Endodermal cell (in vitro differentiated cells): ENCODE measurements around the gene ADSS1. TPM values are rescaled to one million over a fixed set of nuclear protein-coding genes. Genes with fewer than 3 reads are reported as not detected.

ENCODE experiments used
- DNase-seq: peaks from one replicate; pipeline ENCODE4 v3.0.0-alpha.2; 2017
- H3K27ac ChIP-seq: 2 replicates; pipeline ENCODE4 v1.5.1; 2013; ENCODE audit warnings: mild to moderate bottlenecking, low read depth, low read length, moderate library complexity
- H3K27me3 ChIP-seq: 2 replicates; pipeline ENCODE4 v1.6.1; 2013; ENCODE audit warnings: mild to moderate bottlenecking, low read length, moderate library complexity; ENCODE audit not compliant: insufficient read depth, control insufficient read depth, poor library complexity, severe bottlenecking
- H3K36me3 ChIP-seq: 2 replicates; pipeline ENCODE4 v1.7.0; 2013; ENCODE audit warnings: mild to moderate bottlenecking, low read length, moderate library complexity; ENCODE audit not compliant: control insufficient read depth, insufficient read depth
- H3K4me1 ChIP-seq: one replicate; pipeline ENCODE4 v1.7.0; 2013; ENCODE audit warnings: low read length; ENCODE audit not compliant: control insufficient read depth, insufficient read depth
- H3K4me3 ChIP-seq: 2 replicates; pipeline ENCODE4 v1.5.1; 2013; ENCODE audit warnings: mild to moderate bottlenecking, low read length, moderate library complexity
- H3K9ac ChIP-seq: 2 replicates; pipeline ENCODE4 v1.6.1; 2013; ENCODE audit warnings: mild to moderate bottlenecking, low read length, moderate library complexity; ENCODE audit not compliant: poor library complexity, severe bottlenecking; ENCODE audit errors: extremely low read depth
- H3K9me3 ChIP-seq: 2 replicates; pipeline ENCODE4 v1.6.1; 2013; ENCODE audit warnings: mild to moderate bottlenecking, low read length, moderate library complexity; ENCODE audit not compliant: control insufficient read depth
- H3K27ac Mint-ChIP-seq: 2 replicates; pipeline ENCODE4 v1.8.0; 2020; ENCODE audit warnings: mixed read lengths
- H3K27me3 Mint-ChIP-seq: 2 replicates; pipeline ENCODE4 v1.8.0; 2021; ENCODE audit warnings: mild to moderate bottlenecking, mixed read lengths; ENCODE audit not compliant: insufficient read depth
- H3K36me3 Mint-ChIP-seq: 2 replicates; pipeline ENCODE4 v1.8.0; 2020; ENCODE audit warnings: low read depth, mixed read lengths
- H3K4me1 Mint-ChIP-seq: 2 replicates; pipeline ENCODE4 v1.8.0; 2020; ENCODE audit warnings: mixed read lengths
- H3K4me3 Mint-ChIP-seq: 2 replicates; pipeline ENCODE4 v1.8.0; 2020; ENCODE audit warnings: mild to moderate bottlenecking, moderate library complexity, mixed read lengths
- H3K9me3 Mint-ChIP-seq: 2 replicates; pipeline ENCODE4 v1.8.0; 2020; ENCODE audit warnings: mild to moderate bottlenecking, mixed read lengths
- WGBS, 2 experiments: methylation state at CpG; one replicate each; pipeline versions ENCODE4 v1.1.5 to v1.1.7; 2013; ENCODE audit warnings: missing lambda C conversion rate in 2 of 2, mixed read lengths in 1 of 2; ENCODE audit not compliant: insufficient coverage in 1 of 2, insufficient read length in 1 of 2; 5-methylcytosine and 5-hydroxymethylcytosine counted together
- total RNA-seq, 2 donors: library from RNA; stranded (reverse); fragmentation: NEBNext Ultra II Directional in 1 of 2; extraction: Animal tissue kit (Norgen Biotek cat#: 25700) in 1 of 2; gene quantifications; 2 replicates in 1 of 2; 3 replicates in 1 of 2; pipeline ENCODE4 v1.2.1, GENCODE V29; 2021
- TF ChIP-seq, protein P1 (sequence below): fragments of 200-600 bp; sonication (generic); conservative IDR thresholded peaks from 2 replicates; pipeline ENCODE4 v1.5.0; 2021; ENCODE audit warnings: antibody characterized with exemption, mild to moderate bottlenecking

The ADSS1 gene
- total RNA-seq, 2 donors from 2014 or later: 15.8 to 31.0 TPM

DNA sequence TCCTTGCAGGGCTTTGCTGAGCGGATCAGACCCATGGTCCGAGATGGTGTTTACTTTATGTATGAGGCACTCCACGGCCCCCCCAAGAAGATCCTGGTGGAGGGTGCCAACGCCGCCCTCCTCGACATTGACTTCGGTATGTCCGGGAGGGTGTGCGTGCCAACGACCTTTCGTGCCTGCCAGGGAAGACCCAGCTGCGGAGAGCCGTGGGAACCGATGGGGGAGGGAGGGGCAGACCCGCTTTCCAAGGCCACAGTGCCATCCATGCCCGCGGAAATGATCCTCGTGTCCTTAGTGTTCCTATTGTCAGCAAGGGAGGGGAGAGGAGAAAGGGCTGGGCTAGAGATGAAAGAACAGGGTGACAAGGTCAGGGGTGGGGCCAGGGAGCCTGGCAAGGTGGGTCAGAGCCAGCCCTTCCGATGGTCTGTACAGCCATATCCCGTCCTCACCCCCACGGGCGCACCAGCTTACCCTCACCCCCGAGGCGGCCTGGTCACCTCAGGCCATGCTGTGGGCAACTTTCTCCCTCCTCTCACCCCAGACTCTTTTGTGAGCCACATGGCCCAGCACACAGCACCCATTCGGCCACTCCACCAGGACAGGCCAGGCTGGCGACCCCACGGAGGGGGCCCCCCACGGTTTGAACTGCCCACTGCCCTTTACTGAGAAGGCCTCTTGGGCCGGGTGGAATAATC lies 17.2 kb downstream of the ADSS1 start:
- Mint-ChIP-seq H3K27me3 (no peaks in the 10 kb centered on the region), H3K4me3 (no peak overlapping the region), H3K9me3 (no peaks in the 10 kb centered on the region), H3K27ac (no peak overlapping the region), H3K36me3 (peaks cover 10% of the 10 kb centered on the region), H3K4me1 (no peaks in the 10 kb centered on the region)
- Histone ChIP-seq H3K27me3 (no peaks in the 10 kb centered on the region), H3K9me3 (no peaks in the 10 kb centered on the region), H3K4me3 (no peak overlapping the region), H3K4me1 (no peaks in the 10 kb centered on the region), H3K36me3 (no peaks in the 10 kb centered on the region), H3K9ac (no peak overlapping the region), H3K27ac (no peak overlapping the region)
- DNase-seq: no peak
- WGBS, 2 experiments: 93 to 95% methylated on average over 19 to 29 of the region's 29 CpGs
- TF ChIP-seq, protein P1, sequence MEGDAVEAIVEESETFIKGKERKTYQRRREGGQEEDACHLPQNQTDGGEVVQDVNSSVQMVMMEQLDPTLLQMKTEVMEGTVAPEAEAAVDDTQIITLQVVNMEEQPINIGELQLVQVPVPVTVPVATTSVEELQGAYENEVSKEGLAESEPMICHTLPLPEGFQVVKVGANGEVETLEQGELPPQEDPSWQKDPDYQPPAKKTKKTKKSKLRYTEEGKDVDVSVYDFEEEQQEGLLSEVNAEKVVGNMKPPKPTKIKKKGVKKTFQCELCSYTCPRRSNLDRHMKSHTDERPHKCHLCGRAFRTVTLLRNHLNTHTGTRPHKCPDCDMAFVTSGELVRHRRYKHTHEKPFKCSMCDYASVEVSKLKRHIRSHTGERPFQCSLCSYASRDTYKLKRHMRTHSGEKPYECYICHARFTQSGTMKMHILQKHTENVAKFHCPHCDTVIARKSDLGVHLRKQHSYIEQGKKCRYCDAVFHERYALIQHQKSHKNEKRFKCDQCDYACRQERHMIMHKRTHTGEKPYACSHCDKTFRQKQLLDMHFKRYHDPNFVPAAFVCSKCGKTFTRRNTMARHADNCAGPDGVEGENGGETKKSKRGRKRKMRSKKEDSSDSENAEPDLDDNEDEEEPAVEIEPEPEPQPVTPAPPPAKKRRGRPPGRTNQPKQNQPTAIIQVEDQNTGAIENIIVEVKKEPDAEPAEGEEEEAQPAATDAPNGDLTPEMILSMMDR: no peak

DNA sequence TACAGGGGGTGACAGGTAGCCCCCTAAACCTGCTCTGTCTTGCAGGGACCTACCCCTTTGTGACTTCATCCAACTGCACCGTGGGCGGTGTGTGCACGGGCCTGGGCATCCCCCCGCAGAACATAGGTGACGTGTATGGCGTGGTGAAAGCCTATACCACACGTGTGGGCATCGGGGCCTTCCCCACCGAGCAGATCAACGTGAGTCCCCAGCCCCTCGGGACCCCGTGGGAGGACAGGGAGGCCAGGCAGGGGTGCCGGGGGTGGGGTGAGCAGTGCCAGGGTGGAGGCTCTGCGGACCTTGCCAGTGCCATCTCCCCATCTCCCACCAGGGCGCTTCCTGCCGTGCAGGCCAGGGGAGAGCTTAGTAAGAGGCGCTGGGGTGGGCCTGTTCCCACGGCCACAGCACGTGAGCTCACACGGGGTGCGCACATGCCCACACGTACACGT lies 17.8 kb downstream of the ADSS1 start:
- Mint-ChIP-seq H3K27ac (no peak overlapping the region), H3K4me3 (no peak overlapping the region), H3K9me3 (no peaks in the 10 kb centered on the region), H3K4me1 (no peaks in the 10 kb centered on the region), H3K36me3 (peaks cover 10% of the 10 kb centered on the region), H3K27me3 (no peaks in the 10 kb centered on the region)
- H3K9me3 ChIP-seq: no peaks in the 10 kb centered on the region
- no peaks in the 10 kb centered on the region for H3K4me1 ChIP-seq
- H3K4me3 ChIP-seq: no peak overlapping the region
- no peak overlapping the region for H3K27ac ChIP-seq
- TF ChIP-seq, protein P1: no peak
- 92 to 93% methylated on average over 11 to 23 of the region's 23 CpGs for WGBS, 2 experiments
- no peaks in the 10 kb centered on the region for H3K36me3 ChIP-seq
- no peaks in the 10 kb centered on the region for H3K27me3 ChIP-seq
- H3K9ac ChIP-seq: no peak overlapping the region
- no peak for DNase-seq

DNA sequence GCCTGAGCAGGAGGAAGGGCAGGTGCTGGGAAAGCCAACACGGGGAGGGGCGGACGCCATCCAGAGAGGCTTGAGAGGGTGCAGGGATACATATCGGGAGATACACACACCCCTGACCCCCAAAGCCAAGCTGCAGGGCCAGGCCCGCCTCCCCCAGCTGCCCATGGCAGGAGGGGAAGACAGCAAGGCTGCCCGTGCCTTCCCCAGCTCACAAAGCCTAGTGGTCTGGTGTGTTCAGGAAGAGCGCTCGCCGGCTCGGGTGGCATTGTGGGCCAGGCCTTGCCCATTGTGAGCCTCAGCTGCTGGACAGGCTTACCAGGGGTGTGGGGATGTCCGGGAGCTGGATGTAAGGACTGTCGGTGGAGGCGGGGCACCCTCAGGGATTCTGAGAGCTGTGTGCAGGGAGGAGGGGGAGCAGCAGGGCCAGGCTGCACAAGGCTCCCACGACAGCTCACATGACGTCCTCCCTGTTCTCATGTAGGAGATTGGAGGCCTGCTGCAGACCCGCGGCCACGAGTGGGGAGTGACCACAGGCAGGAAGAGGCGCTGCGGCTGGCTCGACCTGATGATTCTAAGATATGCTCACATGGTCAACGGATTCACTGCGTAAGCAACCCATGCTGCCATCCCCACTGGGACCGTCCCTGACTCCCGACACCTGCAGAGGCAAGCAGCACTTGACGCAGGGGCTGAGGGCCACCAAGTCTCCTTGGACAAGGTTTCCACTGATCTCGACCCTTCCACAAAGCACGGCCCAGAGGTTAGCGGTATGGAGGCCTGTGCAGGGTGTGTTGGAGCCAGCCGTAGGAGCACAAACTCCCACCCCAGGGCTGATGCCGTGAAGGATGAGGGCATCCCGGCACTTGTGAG lies 18.8 kb downstream of the ADSS1 start:
- Histone ChIP-seq H3K9ac (no peak overlapping the region), H3K27ac (no peak overlapping the region), H3K27me3 (no peaks in the 10 kb centered on the region), H3K9me3 (no peaks in the 10 kb centered on the region), H3K4me1 (no peaks in the 10 kb centered on the region), H3K36me3 (no peaks in the 10 kb centered on the region), H3K4me3 (no peak overlapping the region)
- 93 to 95% methylated on average over 26 to 30 of the region's 32 CpGs for WGBS, 2 experiments
- no peak overlapping the region for H3K4me3 Mint-ChIP-seq
- no peaks in the 10 kb centered on the region for H3K27me3 Mint-ChIP-seq
- TF ChIP-seq, protein P1: no peak
- no peak overlapping the region for H3K27ac Mint-ChIP-seq
- no peaks in the 10 kb centered on the region for H3K9me3 Mint-ChIP-seq
- peaks cover 10% of the 10 kb centered on the region for H3K36me3 Mint-ChIP-seq
- no peak for DNase-seq
- no peaks in the 10 kb centered on the region for H3K4me1 Mint-ChIP-seq
